HCT116 (cell line): Measurements from ENCODE around the gene NTSR2.

ENCODE experiments used
- CEBPB ChIP-seq: IDR thresholded peaks from 2 replicates; pipeline ENCODE4 v1.6.1; 2012; ENCODE audit warnings: low read depth
- CTCF ChIP-seq, 3 experiments: fragments of 200-600 bp in 1 of 3; sonication (generic) in 1 of 3; IDR thresholded peaks in 2 of 3; conservative IDR thresholded peaks in 1 of 3; 2 replicates each; pipeline ENCODE4 v1.5.1; 2012 to 2017; ENCODE audit warnings: low read depth in 2 of 3, low read length in 2 of 3, antibody characterized with exemption in 1 of 3, borderline replicate concordance in 1 of 3, control low read depth in 1 of 3, mild to moderate bottlenecking in 1 of 3, mixed read lengths in 1 of 3, mixed run types in 1 of 3, moderate library complexity in 1 of 3; ENCODE audit not compliant: insufficient read depth in 1 of 3
- EZH2 ChIP-seq: fragments of 200-600 bp; sonication (generic); IDR thresholded peaks from 2 replicates; pipeline ENCODE4 v1.6.1; 2017; ENCODE audit warnings: antibody characterized with exemption, mixed run types
- EZH2phosphoT487 ChIP-seq: fragments of 200-600 bp; IDR thresholded peaks from 2 replicates; pipeline ENCODE4 v1.6.1; 2018; ENCODE audit warnings: antibody characterized with exemption, borderline replicate concordance
- JUND ChIP-seq: IDR thresholded peaks from 2 replicates; pipeline ENCODE4 v1.6.1; 2012
- MAX ChIP-seq: IDR thresholded peaks from 2 replicates; pipeline ENCODE4 v1.6.1; 2012
- POLR2A ChIP-seq: IDR thresholded peaks from 2 replicates; pipeline ENCODE4 v1.7.0; 2011; ENCODE audit warnings: borderline replicate concordance; ENCODE audit not compliant: insufficient read depth, insufficient read length; ENCODE audit errors: extremely low read depth
- POLR2AphosphoS5 ChIP-seq: IDR thresholded peaks from 2 replicates; pipeline ENCODE4 v1.6.1; 2011; ENCODE audit warnings: mild to moderate bottlenecking, low read depth, low read length, moderate library complexity
- TCF7L2 ChIP-seq: IDR thresholded peaks from 2 replicates; pipeline ENCODE4 v1.7.0; 2011; ENCODE audit warnings: borderline replicate concordance, inconsistent platforms; ENCODE audit not compliant: insufficient read depth, insufficient read length; ENCODE audit errors: extremely low read depth
- YY1 ChIP-seq: IDR thresholded peaks from 2 replicates; pipeline ENCODE4 v1.6.1; 2011; ENCODE audit warnings: low read length, low read depth, moderate library complexity, mild to moderate bottlenecking; ENCODE audit not compliant: insufficient replicate concordance; ENCODE audit errors: extremely low read depth
- ZFX ChIP-seq: fragments of 450-650 bp; IDR thresholded peaks from 2 replicates; pipeline ENCODE4 v1.6.1; 2017

DNA sequence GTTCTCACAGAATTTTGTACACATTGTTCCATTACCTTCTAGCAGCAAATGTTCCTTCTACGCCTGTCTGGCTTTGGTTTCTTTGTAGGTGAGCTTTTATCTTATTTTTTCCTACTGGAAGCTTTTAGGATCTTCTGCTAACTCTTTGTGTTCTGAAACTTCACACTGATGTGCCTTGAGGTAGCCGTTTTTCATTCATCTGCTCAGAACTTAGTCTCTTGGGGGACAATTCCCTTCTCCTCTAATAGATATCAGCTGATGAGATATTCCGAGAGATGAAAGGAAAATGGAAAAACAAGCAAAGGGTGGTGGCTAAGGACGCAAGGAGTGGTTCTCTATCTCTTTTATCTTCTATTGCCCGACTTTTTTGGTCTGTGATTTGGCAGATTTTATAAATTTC, 48.6 kb upstream of the NTSR2 start:
- no peak for TF ChIP-seq CEBPB
- no peak for TF ChIP-seq EZH2phosphoT487
- no peak for TF ChIP-seq JUND
- no peak for TF ChIP-seq CTCF (IDR thresholded peaks at IDR 0.05 in 2 of 3, conservative IDR thresholded peaks at IDR 0.05 in 1 of 3; ENCODE audit: borderline replicate concordance in 1 of 3, insufficient read depth in 1 of 3, low read depth in 2 of 3, low read length in 2 of 3)
- no peak for TF ChIP-seq POLR2A
- TF ChIP-seq POLR2AphosphoS5 = no peak
- no peak for TF ChIP-seq MAX
- TF ChIP-seq ZFX = no peak
- TF ChIP-seq TCF7L2 = no peak
- TF ChIP-seq EZH2 = no peak
- TF ChIP-seq YY1 = no peak
